H1 (cell line): ENCODE data around the gene TAF12. TPM values are rescaled to one million over a fixed set of nuclear protein-coding genes. Genes with fewer than 3 reads are reported as not detected.
A peak's percentile ranks its signal among the peaks of the same experiment; 100 is the strongest.

Source experiments
- ATF3 ChIP-seq: IDR thresholded peaks from 2 replicates; pipeline ENCODE4 v1.6.1; 2011; ENCODE audit warnings: low read depth, mild to moderate bottlenecking, low read length; ENCODE audit not compliant: insufficient read depth
- BACH1 ChIP-seq: IDR thresholded peaks from 2 replicates; pipeline ENCODE4 v1.6.1; 2012; ENCODE audit warnings: low read length, improper control_type of control experiment
- BRCA1 ChIP-seq: IDR thresholded peaks from 2 replicates; pipeline ENCODE4 v1.6.1; 2012; ENCODE audit warnings: low read depth, low read length, improper control_type of control experiment
- CBX5 ChIP-seq: fragments of 300-800, 300-1000 bp; sonication (generic); IDR thresholded peaks from 2 replicates; pipeline ENCODE4 v1.7.1; 2016; ENCODE audit warnings: antibody characterized with exemption, low read length, low read depth
- E2F6 ChIP-seq: IDR thresholded peaks from 2 replicates; pipeline ENCODE4 v1.6.1; 2012; ENCODE audit warnings: inconsistent platforms
- EZH2 ChIP-seq: fragments of 200-600 bp; sonication (generic); IDR thresholded peaks from 2 replicates; pipeline ENCODE4 v1.7.1; 2012; ENCODE audit warnings: low read depth, mild to moderate bottlenecking, moderate library complexity, low read length, inconsistent platforms; ENCODE audit not compliant: severe bottlenecking
- FOSL1 ChIP-seq: IDR thresholded peaks from 2 replicates; pipeline ENCODE4 v1.6.1; 2011; ENCODE audit warnings: mild to moderate bottlenecking, low read depth, low read length, moderate library complexity; ENCODE audit not compliant: insufficient read depth
- HDAC2 ChIP-seq, 2 experiments: fragments of 300-600 bp in 1 of 2; sonication (generic) in 1 of 2; IDR thresholded peaks; 2 replicates each; pipeline ENCODE4 v1.6.1; 2011 to 2012; ENCODE audit warnings: low read depth in 2 of 2, low read length in 2 of 2, mild to moderate bottlenecking in 2 of 2, moderate library complexity in 2 of 2, borderline replicate concordance in 1 of 2, inconsistent platforms in 1 of 2
- JUN ChIP-seq: IDR thresholded peaks from 2 replicates; pipeline ENCODE4 v1.6.1; 2011; ENCODE audit warnings: low read depth, mild to moderate bottlenecking, improper control_type of control experiment, low read length
- KDM4A ChIP-seq: IDR thresholded peaks from one replicate; pipeline ENCODE4 v1.7.1; 2012; ENCODE audit warnings: low read depth, mild to moderate bottlenecking, moderate library complexity, low read length, inconsistent platforms; ENCODE audit not compliant: severe bottlenecking
- KDM5A ChIP-seq: fragments of 200-600 bp; IDR thresholded peaks from 2 replicates; pipeline ENCODE4 v1.7.1; 2012; ENCODE audit warnings: mild to moderate bottlenecking, low read length, inconsistent platforms, mixed read lengths
- NRF1 ChIP-seq: IDR thresholded peaks from 2 replicates; pipeline ENCODE4 v1.6.1; 2011; ENCODE audit warnings: mild to moderate bottlenecking, low read depth, low read length, improper control_type of control experiment
- RAD21 ChIP-seq, 2 experiments: IDR thresholded peaks in 1 of 2; conservative IDR thresholded peaks in 1 of 2; 2 replicates each; pipeline ENCODE4 v1.6.1; 2011; ENCODE audit warnings: low read depth in 2 of 2, low read length in 2 of 2, improper control_type of control experiment in 1 of 2, inconsistent platforms in 1 of 2, mild to moderate bottlenecking in 1 of 2, moderate library complexity in 1 of 2
- RBBP5 ChIP-seq: IDR thresholded peaks from 2 replicates; pipeline ENCODE4 v1.7.1; 2012; ENCODE audit warnings: low read depth, mild to moderate bottlenecking, inconsistent platforms, low read length, moderate library complexity, borderline replicate concordance
- SRF ChIP-seq: IDR thresholded peaks from 2 replicates; pipeline ENCODE4 v1.6.1; 2011; ENCODE audit warnings: mild to moderate bottlenecking, low read depth, low read length, moderate library complexity
- YY1 ChIP-seq: IDR thresholded peaks from 2 replicates; pipeline ENCODE4 v1.6.1; 2011; ENCODE audit warnings: low read depth, mild to moderate bottlenecking, low read length
- polyA plus RNA-seq, 7 experiments: library from polyadenylated mRNA; depleted of rRNA in 3 of 7; stranded (reverse) in 5 of 7; unstranded in 2 of 7; fragments of >200 nt in 5 of 7; fragments of 200-250 nt in 2 of 7; gene quantifications; 1 replicate in 5 of 7; 2 replicates in 1 of 7; 4 replicates in 1 of 7; pipeline versions ENCODE4 v1.2.1 to v1.2.3, GENCODE V29; 2011 to 2013; ENCODE audit warnings: missing spikeins in 2 of 7, mixed read lengths in 2 of 7
- total RNA-seq: library from RNA; stranded (reverse); fragmentation: NEBNext Ultra II Directional; extraction: Animal tissue kit (Norgen Biotek cat#: 25700); gene quantifications from 2 replicates; pipeline ENCODE4 v1.2.1, GENCODE V29; 2021
- TF ChIP-seq, protein P1 (sequence below): IDR thresholded peaks from 2 replicates; pipeline ENCODE4 v1.6.1; 2011; ENCODE audit warnings: low read length, improper control_type of control experiment

TAF12 gene
- total and polyA plus RNA-seq, 2 of the 8 experiments (the other 6 are each of a cell fraction or from before 2014, with no cell fraction given) = 25.1 to 27.2 TPM

GRCh38 chr1:28642847-28643635 lies at the start of gene TAF12 (continued):
- peak; percentile 58 to 64 for TF ChIP-seq RAD21 (IDR thresholded peaks at IDR 0.05 in 1 of 2, conservative IDR thresholded peaks at IDR 0.05 in 1 of 2; ENCODE audit: low read depth in 2 of 2, low read length in 2 of 2)
- TF ChIP-seq, protein P1, sequence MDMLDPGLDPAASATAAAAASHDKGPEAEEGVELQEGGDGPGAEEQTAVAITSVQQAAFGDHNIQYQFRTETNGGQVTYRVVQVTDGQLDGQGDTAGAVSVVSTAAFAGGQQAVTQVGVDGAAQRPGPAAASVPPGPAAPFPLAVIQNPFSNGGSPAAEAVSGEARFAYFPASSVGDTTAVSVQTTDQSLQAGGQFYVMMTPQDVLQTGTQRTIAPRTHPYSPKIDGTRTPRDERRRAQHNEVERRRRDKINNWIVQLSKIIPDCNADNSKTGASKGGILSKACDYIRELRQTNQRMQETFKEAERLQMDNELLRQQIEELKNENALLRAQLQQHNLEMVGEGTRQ = peak; percentile 77; the same call in 1 of the 2 replicates
- no peak for TF ChIP-seq CBX5
- 0 out of 2 replicates have a peak, but pooled peaks have one; percentile 34 for TF ChIP-seq KDM5A
- TF ChIP-seq BACH1 = no peak
- 0 out of 2 replicates have a peak, but pooled peaks have one; percentile 4 for TF ChIP-seq ATF3
- TF ChIP-seq RBBP5 = peak; percentile 56; the same call in 1 of the 2 replicates
- peak in 1 of 2 experiments; percentile 86; a peak in 1 of 4 replicates for TF ChIP-seq HDAC2 (IDR thresholded peaks at IDR 0.05; ENCODE audit: borderline replicate concordance in 1 of 2, low read depth in 2 of 2, low read length in 2 of 2)
- TF ChIP-seq E2F6 = peak; percentile 62; the same call in 1 of the 2 replicates
- TF ChIP-seq KDM4A = peak; percentile 95
- TF ChIP-seq FOSL1 = no peak
- peak; percentile 90 for TF ChIP-seq YY1
- no peak for TF ChIP-seq EZH2
- no peak for TF ChIP-seq BRCA1
- TF ChIP-seq NRF1 = peak; percentile 77
- no peak for TF ChIP-seq JUN
- TF ChIP-seq SRF = no peak
